Measurements from ENCODE around the gene USP54. TPM values are rescaled to one million over a fixed set of nuclear protein-coding genes. Genes with fewer than 3 reads are reported as not detected.

USP54 gene
- total RNA-seq, 4 donors from 2014 or later: 14.8 to 24.9 (median 16.7) TPM

GRCh38 chr10:73459683-73460314 is 131.3 kb downstream of the USP54 start:
- TF ChIP-seq CTCF (IDR thresholded peaks at IDR 0.05; ENCODE audit: low read depth): no peak

- TF ChIP-seq CTCF (IDR thresholded peaks at IDR 0.05; ENCODE audit: low read depth): no peak
Observed at GRCh38 chr10:73456187-73456890, 134.8 kb downstream of the USP54 start.

- no peak for TF ChIP-seq CTCF (IDR thresholded peaks at IDR 0.05; ENCODE audit: low read depth)
Observed at GRCh38 chr10:73449113-73449512, 142.0 kb downstream of the USP54 start.

- TF ChIP-seq CTCF (IDR thresholded peaks at IDR 0.05; ENCODE audit: low read depth): no peak
Observed at GRCh38 chr10:73448384-73448783, 142.8 kb downstream of the USP54 start.

Small RNA genes lying within 50 kb of the gene (small RNA-seq; reads per million reads assigned to genes)
- gene RNU6-883P: not detected

Other genes starting within 250 kb of the USP54 start
- 1 to 10 TPM; 3.9 to 8.1 (median 6.3) TPM for gene CFAP70, start 232.5 kb downstream of the USP54 start, total RNA-seq
- gene ANXA7, start 177.3 kb downstream of the USP54 start, total RNA-seq: 100 to 1,000 TPM; 106 to 145 (median 114) TPM
- 1 to 10 TPM; 2.4 to 4.0 (median 3.7) TPM for gene MSS51, start 157.8 kb downstream of the USP54 start, total RNA-seq
- gene PPP3CB, start 95.3 kb downstream of the USP54 start, total RNA-seq: 10 to 100 TPM; 62.2 to 99.5 (median 77.8) TPM
- 1 to 10 TPM in 1 of 4 donors, under 1 TPM in 1, not detected in 2; 0.44 to 4.9 TPM for gene MYOZ1, start 50.1 kb upstream of the USP54 start, total RNA-seq
- not detected for gene SYNPO2L, start 64.7 kb upstream of the USP54 start, total RNA-seq
- 1 to 10 TPM in 3 of 4 donors, under 1 TPM in 1; 0.98 to 9.2 (median 5.9) TPM for gene AGAP5, start 106.8 kb upstream of the USP54 start, total RNA-seq
- 10 to 100 TPM; 36.7 to 48.8 (median 40.1) TPM for gene SEC24C, start 153.0 kb upstream of the USP54 start, total RNA-seq
- 10 to 100 TPM; 18.0 to 61.0 (median 21.2) TPM for gene CHCHD1, start 190.7 kb upstream of the USP54 start, total RNA-seq
- 100 to 1,000 TPM in 1 of 4 donors, 10 to 100 TPM in 3; 62.2 to 134 (median 63.3) TPM for gene ZSWIM8, start 194.3 kb upstream of the USP54 start, total RNA-seq
- 10 to 100 TPM; 24.0 to 40.7 (median 27.2) TPM for gene NDST2, start 220.3 kb upstream of the USP54 start, total RNA-seq